HG02623 (cell line): Measurements from ENCODE around the gene CFAP97D2.
"Not testable (repeated sequence)": the region's sequence is repeated elsewhere in the genome, so short reads cannot be mapped to it uniquely, and the experiment has no call there.

Source experiments
- ATAC-seq: cut with Tn5 transposase; IDR thresholded peaks from one replicate; pipeline ENCODE4 v1.9.1; 2021; ENCODE audit warnings: moderate library complexity; ENCODE audit not compliant: unreplicated experiment

The CFAP97D2 gene

DNA sequence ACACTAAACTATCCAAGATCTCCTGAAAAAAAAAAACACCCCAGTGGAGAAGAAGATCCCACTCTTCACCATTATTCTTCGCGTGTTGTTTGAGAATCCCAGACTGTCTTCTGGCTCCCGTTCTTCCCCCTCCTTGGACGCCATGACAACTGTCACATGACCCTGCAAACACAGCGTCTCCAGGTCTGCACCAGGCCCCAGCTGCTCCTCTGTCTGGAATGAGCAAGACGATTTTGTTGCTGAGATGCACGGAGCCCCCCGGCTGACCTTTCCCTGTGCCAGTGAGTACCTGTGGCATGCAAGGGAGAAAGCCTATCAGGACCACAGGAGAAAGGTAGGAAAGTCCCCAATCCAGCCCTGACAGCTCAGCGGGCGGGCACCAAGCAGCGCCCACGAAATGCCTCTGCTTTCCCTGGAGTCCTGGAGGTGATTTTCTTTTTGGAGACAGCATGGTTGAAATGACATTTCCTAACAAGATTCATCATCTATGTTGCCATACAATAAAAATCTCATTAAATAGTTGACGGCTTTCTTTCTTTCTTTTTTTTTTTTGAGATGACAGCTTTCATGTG, at the start of gene CFAP97D2:
Gene CFAP97D2, plus strand, starts transcription at position 171 of the 572 bp plus-strand sequence. Its CDS starts 74 bp downstream, at position 245.
- no peak for ATAC-seq

- no peak for ATAC-seq
These were observed 49.4 kb upstream of the CFAP97D2 start for GRCh38 chr13:114129649-114130062.

DNA sequence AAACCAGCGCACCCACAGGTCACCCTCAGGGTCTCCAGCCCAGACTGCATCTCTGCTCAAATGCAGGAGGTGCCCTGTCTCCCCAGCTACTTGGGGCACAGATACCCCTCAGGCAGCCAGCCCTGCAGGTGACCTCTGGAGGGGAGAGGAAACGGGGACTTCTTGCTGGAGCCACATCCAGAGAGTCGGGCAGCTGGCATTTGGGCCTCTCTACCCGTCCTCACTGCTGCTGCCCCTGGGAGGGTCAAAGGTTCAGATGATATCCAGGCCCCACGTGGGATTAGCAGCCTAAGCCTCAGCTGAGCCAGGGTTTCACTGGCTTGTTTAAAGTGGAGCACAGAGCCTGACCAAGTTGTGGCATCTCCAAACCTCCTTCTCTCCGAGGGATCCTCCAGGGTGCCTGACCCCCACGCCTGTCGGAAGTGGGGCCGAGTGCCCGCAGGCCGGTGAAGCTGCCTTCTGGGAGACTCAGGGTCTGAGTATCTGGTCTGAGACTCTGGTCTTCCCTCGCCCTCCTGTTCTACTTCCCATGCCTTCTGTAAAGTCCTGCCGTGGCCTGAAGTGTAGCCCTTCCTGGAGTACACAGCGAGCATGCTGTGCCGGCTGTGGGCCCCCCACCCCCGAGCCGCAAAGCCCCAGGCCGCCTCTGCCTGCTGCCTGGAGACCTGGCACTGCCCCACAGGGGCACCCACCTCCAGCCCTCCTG, 48.8 kb upstream of the CFAP97D2 start:
- ATAC-seq, result no peak

DNA sequence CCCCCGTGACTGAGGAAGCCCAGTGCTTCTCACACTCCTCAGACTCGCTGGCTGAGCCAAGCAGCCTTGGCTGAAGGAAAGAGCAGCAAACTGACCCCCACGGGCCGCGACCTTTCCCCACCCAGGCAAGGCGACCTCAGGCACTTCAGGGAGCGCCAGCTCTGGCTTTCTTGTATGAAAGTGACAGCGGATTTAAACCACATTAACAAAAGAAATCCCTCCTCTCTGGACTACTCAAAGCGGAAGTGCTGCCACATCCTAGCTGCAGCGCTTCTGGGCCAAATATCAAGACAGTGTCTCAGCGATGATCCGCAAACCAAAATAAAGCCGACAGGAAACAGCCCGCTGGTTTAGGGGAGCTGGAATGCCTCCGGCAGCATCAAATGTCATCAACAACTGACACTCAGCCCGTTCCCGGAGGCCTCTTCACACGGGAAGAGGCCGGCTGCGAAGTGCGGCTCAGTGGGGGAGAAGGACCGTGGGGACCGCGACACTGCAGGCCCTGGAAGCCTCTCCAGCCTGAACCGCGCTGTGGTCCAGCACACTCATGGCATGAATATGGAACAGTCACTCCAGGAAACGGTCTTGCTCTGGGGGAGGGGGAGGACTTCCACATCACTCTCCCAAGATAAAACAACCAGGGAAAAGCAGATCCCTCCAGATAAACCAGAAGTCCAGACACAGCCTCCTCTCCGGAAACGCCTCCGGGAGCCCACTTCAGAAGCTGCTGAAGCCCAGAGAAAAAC, 48.0 kb upstream of the CFAP97D2 start:
- no peak for ATAC-seq

DNA sequence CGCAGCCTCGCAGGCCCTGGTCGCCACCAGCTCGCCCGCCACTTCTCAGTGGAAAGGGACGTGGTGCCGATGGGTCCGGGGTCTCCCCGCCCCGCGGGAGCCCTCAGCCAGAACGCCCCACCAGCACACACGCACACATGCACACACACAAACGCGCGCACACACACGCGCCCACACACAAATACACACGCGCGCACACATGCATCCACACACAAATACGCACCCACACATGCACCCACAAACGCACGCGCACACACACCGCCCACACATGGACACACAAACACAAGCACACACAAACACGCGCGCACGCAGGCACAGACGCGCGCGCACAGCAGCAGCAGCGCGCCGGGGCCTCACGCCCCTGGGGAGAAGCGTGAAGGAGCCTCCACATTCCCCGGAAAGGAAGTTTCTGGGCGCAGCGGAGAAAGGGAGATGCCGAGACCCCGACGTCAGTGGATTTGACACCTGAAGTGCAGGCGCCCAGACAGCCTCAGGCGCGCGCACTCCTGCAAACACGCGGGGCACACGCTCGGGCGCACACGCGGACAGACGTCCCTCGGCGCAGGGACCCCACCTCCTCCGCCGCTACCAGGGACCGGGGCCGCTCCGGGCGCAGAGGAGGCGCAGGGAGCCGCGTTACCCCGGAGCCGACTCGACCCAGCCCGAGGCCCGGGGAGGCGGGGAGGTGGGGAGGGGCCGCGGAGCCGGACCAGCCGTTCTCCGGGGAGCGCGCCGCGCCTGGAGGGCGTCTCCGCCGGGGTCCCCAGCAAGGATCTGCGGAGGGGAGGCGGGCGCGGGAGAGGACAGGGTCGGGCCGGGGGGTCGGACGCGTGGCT, 47.3 kb upstream of the CFAP97D2 start:
- ATAC-seq, result peak; percentile 8

DNA sequence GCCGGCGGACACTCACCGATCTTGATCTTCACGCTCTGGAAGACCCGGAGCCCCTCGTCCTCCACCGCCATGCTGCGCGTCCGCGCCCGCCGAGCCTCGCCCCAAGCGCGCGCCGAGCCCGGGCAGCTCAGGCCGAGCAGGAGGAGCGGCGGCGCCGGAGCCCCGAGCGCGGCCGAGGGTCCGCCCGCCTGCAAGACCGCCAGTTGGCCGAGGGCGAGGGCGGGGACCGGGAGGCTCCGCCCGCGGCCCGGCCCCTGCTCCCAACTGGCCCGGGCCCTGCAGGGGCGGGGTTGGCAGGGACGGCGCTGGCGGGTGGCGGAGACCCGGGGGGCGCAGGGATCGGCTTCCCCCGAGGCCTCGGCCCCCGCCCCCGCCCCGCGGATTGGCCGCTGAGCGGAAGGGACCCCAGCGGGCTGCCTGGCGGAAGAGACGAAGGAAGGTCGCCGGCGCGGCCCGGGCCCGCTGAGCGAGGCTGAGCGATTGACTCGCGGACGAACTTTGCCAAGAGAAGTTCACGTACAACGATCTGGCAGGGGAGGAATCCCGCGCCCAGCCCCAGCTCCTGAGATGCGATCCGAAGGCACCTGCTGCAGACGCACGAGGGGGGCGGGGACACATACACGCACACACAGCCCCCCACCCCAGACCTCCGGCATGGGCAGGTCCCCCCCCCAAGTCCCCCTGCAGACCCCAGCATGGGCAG, 46.5 kb upstream of the CFAP97D2 start, which contains the start of gene RASA3:
Gene RASA3, minus strand, starts transcription at position 205 of the 703 bp plus-strand sequence. Its CDS starts 134 bp downstream, at position 71.
- ATAC-seq, result peak; percentile 63

DNA sequence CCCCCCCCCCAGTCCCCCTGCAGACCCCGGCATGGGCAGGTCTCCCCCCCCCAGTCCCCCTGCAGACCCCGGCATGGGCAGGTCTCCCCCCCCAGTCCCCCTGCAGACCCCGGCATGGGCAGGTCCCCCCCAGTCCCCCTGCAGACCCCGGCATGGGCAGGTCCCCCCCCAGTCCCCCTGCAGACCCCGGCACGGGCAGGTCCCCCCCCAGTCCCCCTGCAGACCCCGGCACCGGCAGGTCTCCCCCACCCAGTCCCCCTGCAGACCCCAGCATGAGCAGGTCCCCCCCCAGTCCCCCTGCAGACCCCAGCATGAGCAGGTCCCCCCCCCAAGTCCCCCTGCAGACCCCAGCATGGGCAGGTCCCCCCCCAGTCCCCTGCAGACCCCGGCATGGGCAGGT, 45.9 kb upstream of the CFAP97D2 start:
- ATAC-seq, result not testable (repeated sequence)

- ATAC-seq, result not testable (repeated sequence)
These were observed 45.5 kb upstream of the CFAP97D2 start for GRCh38 chr13:114133552-114133951.

DNA sequence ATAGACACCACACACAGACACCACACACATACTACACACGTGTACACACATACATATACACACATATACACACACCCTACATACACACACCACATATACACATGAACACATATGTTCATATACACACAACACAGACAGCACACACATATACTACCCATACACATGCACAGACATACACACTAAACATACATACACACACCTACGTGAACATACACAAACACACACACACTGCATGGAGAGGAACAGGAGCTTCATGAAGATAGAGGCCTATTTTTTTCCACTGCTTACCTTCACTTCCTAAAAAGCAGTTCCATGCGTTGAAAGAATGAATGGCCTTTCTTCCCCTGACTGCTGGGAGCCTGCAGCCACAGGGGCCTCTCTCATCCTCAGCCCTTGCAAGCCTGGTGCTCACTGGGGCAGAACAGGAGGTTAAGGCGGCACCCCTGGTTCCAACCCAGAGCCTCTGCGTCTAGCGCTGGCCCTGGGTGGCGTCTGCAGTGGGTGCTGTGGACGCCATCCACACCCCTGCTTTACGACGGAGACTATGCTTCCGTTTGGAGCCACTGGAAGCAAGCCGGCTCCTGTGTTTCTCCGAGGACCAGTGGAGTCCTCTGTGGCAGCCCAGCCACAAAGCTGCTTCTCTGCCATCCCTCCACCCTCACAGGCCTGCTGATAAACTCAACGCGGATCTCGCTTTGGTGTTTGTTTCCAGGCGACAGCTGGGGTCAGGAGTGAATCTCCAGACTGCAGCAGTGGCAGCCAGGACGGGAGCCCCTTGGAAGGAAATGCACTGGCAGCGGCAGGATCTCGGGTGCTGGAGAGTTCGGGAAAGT, 44.7 kb upstream of the CFAP97D2 start:
- ATAC-seq, result no peak

GRCh38 chr13:114134944-114135610, 44.0 kb upstream of the CFAP97D2 start:
- no peak for ATAC-seq

- no peak for ATAC-seq
These were observed 43.3 kb upstream of the CFAP97D2 start for GRCh38 chr13:114135731-114136171.

GRCh38 chr13:114136576-114136975, 42.5 kb upstream of the CFAP97D2 start:
- ATAC-seq, result no peak

DNA sequence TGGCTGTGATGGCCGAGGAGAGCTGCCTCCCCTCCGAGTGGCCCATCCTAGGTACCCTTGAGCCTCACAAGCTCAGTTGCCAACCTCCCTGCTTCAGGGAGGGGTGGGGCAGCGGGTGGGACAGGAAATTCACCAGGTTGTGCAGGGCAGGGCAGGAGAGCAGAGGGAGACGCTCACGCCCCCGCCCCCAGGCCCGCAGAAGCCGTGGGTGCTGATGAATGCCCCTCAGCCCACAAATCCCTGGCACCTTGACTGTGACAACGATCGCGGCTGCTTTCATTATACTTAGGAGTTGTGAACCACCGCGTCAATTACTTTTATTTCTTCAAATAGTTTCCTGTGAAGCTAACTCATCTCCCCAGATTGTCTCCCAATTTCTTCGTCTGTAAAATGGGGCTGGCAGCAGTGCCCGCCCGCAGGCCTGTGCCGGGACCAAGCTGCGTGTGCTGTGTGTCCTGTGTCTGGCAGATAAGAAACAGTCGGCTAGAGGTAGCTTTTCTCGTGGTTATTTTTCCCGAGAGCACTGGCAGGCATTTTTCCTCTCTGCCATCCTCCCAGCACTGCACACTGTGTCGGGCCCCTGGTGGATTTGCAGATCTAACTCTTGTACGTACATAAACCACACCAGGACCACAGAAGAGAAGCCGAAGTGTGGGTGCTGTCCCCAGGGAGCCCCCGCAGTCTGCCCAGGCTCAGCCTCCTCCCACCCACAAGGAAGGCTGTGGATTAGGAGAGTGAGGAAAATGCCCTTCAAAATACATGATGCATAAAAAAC, 38.7 kb upstream of the CFAP97D2 start:
- no peak for ATAC-seq

DNA sequence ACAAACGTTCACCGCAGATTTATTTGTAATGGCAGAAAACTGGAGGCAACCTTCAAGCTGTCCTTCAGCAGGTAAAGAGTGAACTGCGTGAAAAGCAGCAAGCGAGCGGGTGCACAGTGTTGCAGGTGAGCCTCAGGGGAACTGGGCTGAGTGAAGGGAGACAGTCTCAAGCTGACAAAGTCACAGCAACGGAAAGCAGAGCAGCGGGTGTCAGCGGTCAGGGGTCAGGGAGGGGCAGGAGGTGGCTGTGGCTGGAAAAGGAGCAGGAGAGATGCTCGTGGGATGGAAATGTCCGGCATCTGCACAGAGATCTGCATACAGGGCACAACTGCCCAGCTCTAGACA, 38.2 kb upstream of the CFAP97D2 start:
- ATAC-seq, result no peak

DNA sequence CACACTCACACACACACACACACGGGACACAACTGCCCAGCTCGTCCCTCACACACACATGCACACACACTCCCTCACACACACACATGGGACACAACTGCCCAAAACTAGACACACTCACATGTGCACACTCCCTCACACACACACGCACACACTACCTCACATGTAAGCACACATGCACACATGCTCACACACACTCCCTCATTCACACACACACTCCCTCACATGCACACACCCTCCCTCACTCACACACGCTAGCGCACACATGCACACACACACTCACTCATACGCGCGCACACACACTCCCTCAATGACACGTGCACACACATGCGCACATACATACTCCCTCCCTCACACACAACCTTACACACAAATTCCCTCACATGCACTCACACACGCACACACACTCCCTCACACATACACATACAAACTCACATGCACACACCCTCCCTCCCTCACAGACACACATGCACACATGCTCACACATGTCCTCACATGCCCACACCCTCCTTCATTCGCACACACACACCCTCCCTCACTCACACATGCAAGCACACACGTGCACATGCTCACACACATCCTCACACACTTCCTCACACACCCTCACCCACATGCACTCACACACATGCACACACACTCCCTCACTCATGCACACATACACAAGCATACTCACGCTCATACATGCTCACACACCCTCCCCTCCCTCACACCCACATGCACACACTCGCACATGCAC, 37.6 kb upstream of the CFAP97D2 start:
- no peak for ATAC-seq

GRCh38 chr13:114142137-114142550, 36.9 kb upstream of the CFAP97D2 start:
- ATAC-seq, result no peak
